Measurements from ENCODE around the gene NSDHL.
A peak's percentile ranks its signal among the peaks of the same experiment; 100 is the strongest.
"Not testable (repeated sequence)": the region's sequence is repeated elsewhere in the genome, so short reads cannot be mapped to it uniquely, and the experiment has no call there.

NSDHL gene

GRCh38 chrX:152830312-152831305 lies at the start of gene NSDHL, which contains the start of gene CETN2:
Gene NSDHL (plus strand): TSS chrX:152831063. CDS start chrX:152846325, 15,262 bp downstream.
Gene CETN2 (minus strand): TSS chrX:152830757. CDS start chrX:152830710, 47 bp downstream.
- peak within 1 kb of the TSS; percentile 81 for H3K4me3 ChIP-seq (ENCODE audit: low read depth, low read length)
- peaks cover 28% of the 10 kb centered on the region for H3K36me3 ChIP-seq (ENCODE audit: control insufficient read depth, insufficient read depth, low read length)
- H3K9ac ChIP-seq (ENCODE audit: low read length) = peak within 1 kb of the TSS; percentile 79
- H3K4me1 ChIP-seq (ENCODE audit: control insufficient read depth, insufficient read depth, low read length) = 0 out of 2 replicates have a peak, but pooled peaks cover 9% of the 10 kb centered on the region
- peaks cover 13% of the 10 kb centered on the region; the same call in 1 of the 2 replicates for H3K9me3 ChIP-seq (ENCODE audit: control insufficient read depth, insufficient read depth, low read depth, low read length)
- no peak within 1 kb of the TSS for H3K27ac ChIP-seq (ENCODE audit: low read depth, low read length)
- no peaks in the 10 kb centered on the region for H3K27me3 ChIP-seq (ENCODE audit: control insufficient read depth, insufficient read depth, low read length)

- H3K36me3 ChIP-seq (ENCODE audit: control insufficient read depth, insufficient read depth, low read length); H3K4me3 ChIP-seq (ENCODE audit: low read depth, low read length): not testable (repeated sequence)
Measured at GRCh38 chrX:152787062-152787461, 43.8 kb upstream of the NSDHL start.

GRCh38 chrX:152798945-152799344 lies 31.9 kb upstream of the NSDHL start:
- no peak overlapping the region for H3K27ac ChIP-seq (ENCODE audit: low read depth, low read length)
- no peaks in the 10 kb centered on the region for H3K4me1 ChIP-seq (ENCODE audit: control insufficient read depth, insufficient read depth, low read length)
- H3K9ac ChIP-seq (ENCODE audit: low read length) = no peak overlapping the region
- H3K9me3 ChIP-seq (ENCODE audit: control insufficient read depth, insufficient read depth, low read depth, low read length) = peaks cover 6% of the 10 kb centered on the region; the same call in 1 of the 2 replicates
- no peaks in the 10 kb centered on the region for H3K27me3 ChIP-seq (ENCODE audit: control insufficient read depth, insufficient read depth, low read length)
- H3K36me3 ChIP-seq (ENCODE audit: control insufficient read depth, insufficient read depth, low read length) = no peaks in the 10 kb centered on the region
- H3K4me3 ChIP-seq (ENCODE audit: low read depth, low read length) = no peak overlapping the region

More at GRCh38 chrX:152787062-152787461, 43.8 kb upstream of the NSDHL start:
- not testable (repeated sequence) for H3K9ac ChIP-seq (ENCODE audit: low read length); H3K9me3 ChIP-seq (ENCODE audit: control insufficient read depth, insufficient read depth, low read depth, low read length); H3K27ac ChIP-seq (ENCODE audit: low read depth, low read length); H3K4me1 ChIP-seq (ENCODE audit: control insufficient read depth, insufficient read depth, low read length); H3K27me3 ChIP-seq (ENCODE audit: control insufficient read depth, insufficient read depth, low read length)

GRCh38 chrX:152806035-152806434 lies 24.8 kb upstream of the NSDHL start:
- Histone ChIP-seq H3K27ac (ENCODE audit: low read depth, low read length) (no peak overlapping the region), H3K4me1 (ENCODE audit: control insufficient read depth, insufficient read depth, low read length) (no peaks in the 10 kb centered on the region), H3K9ac (ENCODE audit: low read length) (no peak overlapping the region), H3K4me3 (ENCODE audit: low read depth, low read length) (no peak overlapping the region), H3K9me3 (ENCODE audit: control insufficient read depth, insufficient read depth, low read depth, low read length) (peaks cover 6% of the 10 kb centered on the region; the same call in 1 of the 2 replicates), H3K27me3 (ENCODE audit: control insufficient read depth, insufficient read depth, low read length) (peaks cover 3% of the 10 kb centered on the region; the same call in 1 of the 2 replicates), H3K36me3 (ENCODE audit: control insufficient read depth, insufficient read depth, low read length) (no peaks in the 10 kb centered on the region)

- Histone ChIP-seq H3K4me3 (ENCODE audit: low read depth, low read length) (no peak overlapping the region), H3K9ac (ENCODE audit: low read length) (no peak overlapping the region), H3K4me1 (ENCODE audit: control insufficient read depth, insufficient read depth, low read length) (no peaks in the 10 kb centered on the region), H3K9me3 (ENCODE audit: control insufficient read depth, insufficient read depth, low read depth, low read length) (peaks cover 6% of the 10 kb centered on the region; the same call in 1 of the 2 replicates), H3K27ac (ENCODE audit: low read depth, low read length) (no peak overlapping the region), H3K27me3 (ENCODE audit: control insufficient read depth, insufficient read depth, low read length) (peaks cover 3% of the 10 kb centered on the region; the same call in 1 of the 2 replicates), H3K36me3 (ENCODE audit: control insufficient read depth, insufficient read depth, low read length) (no peaks in the 10 kb centered on the region)
Measured at GRCh38 chrX:152810403-152810802, 20.5 kb upstream of the NSDHL start.

- Histone ChIP-seq H3K9me3 (ENCODE audit: control insufficient read depth, insufficient read depth, low read depth, low read length) (no peaks in the 10 kb centered on the region; the same call in 1 of the 2 replicates), H3K27ac (ENCODE audit: low read depth, low read length) (no peak overlapping the region), H3K36me3 (ENCODE audit: control insufficient read depth, insufficient read depth, low read length) (no peaks in the 10 kb centered on the region), H3K27me3 (ENCODE audit: control insufficient read depth, insufficient read depth, low read length) (peaks cover 3% of the 10 kb centered on the region; the same call in 1 of the 2 replicates), H3K4me1 (ENCODE audit: control insufficient read depth, insufficient read depth, low read length) (peaks cover 4% of the 10 kb centered on the region; the same call in 1 of the 2 replicates), H3K4me3 (ENCODE audit: low read depth, low read length) (no peak overlapping the region), H3K9ac (ENCODE audit: low read length) (no peak overlapping the region)
Measured at GRCh38 chrX:152813206-152813605, 17.7 kb upstream of the NSDHL start.

- Histone ChIP-seq H3K9ac (ENCODE audit: low read length) (no peak overlapping the region), H3K4me3 (ENCODE audit: low read depth, low read length) (no peak overlapping the region), H3K9me3 (ENCODE audit: control insufficient read depth, insufficient read depth, low read depth, low read length) (no peaks in the 10 kb centered on the region; the same call in 1 of the 2 replicates), H3K36me3 (ENCODE audit: control insufficient read depth, insufficient read depth, low read length) (no peaks in the 10 kb centered on the region), H3K4me1 (ENCODE audit: control insufficient read depth, insufficient read depth, low read length) (peaks cover 4% of the 10 kb centered on the region; the same call in 1 of the 2 replicates), H3K27ac (ENCODE audit: low read depth, low read length) (no peak overlapping the region), H3K27me3 (ENCODE audit: control insufficient read depth, insufficient read depth, low read length) (peaks cover 3% of the 10 kb centered on the region; the same call in 1 of the 2 replicates)
Measured at GRCh38 chrX:152814048-152814447, 16.8 kb upstream of the NSDHL start.

GRCh38 chrX:152817078-152817764 lies 13.6 kb upstream of the NSDHL start:
- Histone ChIP-seq H3K4me1 (ENCODE audit: control insufficient read depth, insufficient read depth, low read length) (peaks cover 4% of the 10 kb centered on the region; the same call in 1 of the 2 replicates), H3K9me3 (ENCODE audit: control insufficient read depth, insufficient read depth, low read depth, low read length) (peaks cover 2% of the 10 kb centered on the region; the same call in 1 of the 2 replicates), H3K27ac (ENCODE audit: low read depth, low read length) (no peak overlapping the region), H3K27me3 (ENCODE audit: control insufficient read depth, insufficient read depth, low read length) (peaks cover 10% of the 10 kb centered on the region), H3K36me3 (ENCODE audit: control insufficient read depth, insufficient read depth, low read length) (no peaks in the 10 kb centered on the region), H3K9ac (ENCODE audit: low read length) (no peak overlapping the region), H3K4me3 (ENCODE audit: low read depth, low read length) (no peak overlapping the region)

GRCh38 chrX:152818356-152818755 lies 12.5 kb upstream of the NSDHL start:
- Histone ChIP-seq H3K4me3 (ENCODE audit: low read depth, low read length) (no peak overlapping the region), H3K9ac (ENCODE audit: low read length) (no peak overlapping the region), H3K4me1 (ENCODE audit: control insufficient read depth, insufficient read depth, low read length) (peaks cover 4% of the 10 kb centered on the region; the same call in 1 of the 2 replicates), H3K9me3 (ENCODE audit: control insufficient read depth, insufficient read depth, low read depth, low read length) (peaks cover 6% of the 10 kb centered on the region; the same call in 1 of the 2 replicates), H3K27me3 (ENCODE audit: control insufficient read depth, insufficient read depth, low read length) (peaks cover 21% of the 10 kb centered on the region), H3K36me3 (ENCODE audit: control insufficient read depth, insufficient read depth, low read length) (no peaks in the 10 kb centered on the region), H3K27ac (ENCODE audit: low read depth, low read length) (no peak overlapping the region)

GRCh38 chrX:152819266-152819665 lies 11.6 kb upstream of the NSDHL start:
- H3K9ac ChIP-seq (ENCODE audit: low read length) = no peak overlapping the region
- no peaks in the 10 kb centered on the region for H3K36me3 ChIP-seq (ENCODE audit: control insufficient read depth, insufficient read depth, low read length)
- peaks cover 30% of the 10 kb centered on the region for H3K27me3 ChIP-seq (ENCODE audit: control insufficient read depth, insufficient read depth, low read length)
- peaks cover 7% of the 10 kb centered on the region; the same call in 1 of the 2 replicates for H3K9me3 ChIP-seq (ENCODE audit: control insufficient read depth, insufficient read depth, low read depth, low read length)
- H3K4me3 ChIP-seq (ENCODE audit: low read depth, low read length) = no peak overlapping the region
- H3K27ac ChIP-seq (ENCODE audit: low read depth, low read length) = no peak overlapping the region
- H3K4me1 ChIP-seq (ENCODE audit: control insufficient read depth, insufficient read depth, low read length) = peaks cover 4% of the 10 kb centered on the region; the same call in 1 of the 2 replicates
